Liver (tissue), 9 donors: ENCODE data around the gene RNF217. TPM values are rescaled to one million over a fixed set of nuclear protein-coding genes. Genes with fewer than 3 reads are reported as not detected.
"Not testable (repeated sequence)": the region's sequence is repeated elsewhere in the genome, so short reads cannot be mapped to it uniquely, and the experiment has no call there.

Experiments
- DNase-seq: peaks from one replicate; pipeline ENCODE4 v3.0.0-alpha.2; 2017; ENCODE audit warnings: low spot score
- H3K27ac ChIP-seq, 2 donors: one replicate each; pipeline ENCODE4 v1.7.0; 2013; ENCODE audit warnings: inconsistent platforms in 2 of 2, low read length in 2 of 2, control low read depth in 1 of 2, low read depth in 1 of 2, mild to moderate bottlenecking in 1 of 2
- H3K27me3 ChIP-seq, 4 donors: one replicate each; pipeline versions ENCODE4 v1.6.1 to v1.7.0; 2013; ENCODE audit warnings: low read length in 3 of 4, inconsistent platforms in 1 of 4, mild to moderate bottlenecking in 1 of 4, moderate library complexity in 1 of 4; ENCODE audit not compliant: control insufficient read depth in 4 of 4, insufficient read depth in 4 of 4
- H3K36me3 ChIP-seq, 4 donors: one replicate each; pipeline versions ENCODE4 v1.6.1 to v1.7.0; 2013; ENCODE audit warnings: low read length in 3 of 4, mild to moderate bottlenecking in 3 of 4, low read depth in 1 of 4, moderate library complexity in 1 of 4; ENCODE audit not compliant: control insufficient read depth in 4 of 4, insufficient read depth in 3 of 4
- H3K4me1 ChIP-seq, 4 donors: one replicate each; pipeline versions ENCODE4 v1.6.1 to v1.7.0; 2013; ENCODE audit warnings: low read length in 3 of 4, mild to moderate bottlenecking in 3 of 4, moderate library complexity in 1 of 4; ENCODE audit not compliant: control insufficient read depth in 4 of 4, insufficient read depth in 4 of 4
- H3K4me3 ChIP-seq, 3 donors: one replicate each; pipeline versions ENCODE4 v1.6.1 to v1.7.0; 2013; ENCODE audit warnings: low read length in 3 of 3, control low read depth in 1 of 3, low read depth in 1 of 3, mild to moderate bottlenecking in 1 of 3
- H3K9ac ChIP-seq, 2 donors: one replicate each; pipeline ENCODE4 v1.7.0; 2013; ENCODE audit warnings: low read length in 2 of 2, mild to moderate bottlenecking in 2 of 2, moderate library complexity in 2 of 2, control low read depth in 1 of 2, low read depth in 1 of 2
- H3K9me3 ChIP-seq, 4 donors: one replicate each; pipeline versions ENCODE4 v1.6.1 to v1.7.0; 2013; ENCODE audit warnings: low read length in 3 of 4; ENCODE audit not compliant: control insufficient read depth in 4 of 4
- EGR1 ChIP-seq, 2 donors: IDR thresholded peaks; 2 replicates each; pipeline ENCODE4 v1.6.1; 2016 to 2018; ENCODE audit warnings: antibody characterized with exemption in 2 of 2, low read depth in 2 of 2
- FOXA1 ChIP-seq: IDR thresholded peaks from 2 replicates; pipeline ENCODE4 v1.6.1; 2016; ENCODE audit warnings: antibody characterized with exemption
- FOXA2 ChIP-seq: IDR thresholded peaks from 2 replicates; pipeline ENCODE4 v1.6.1; 2016; ENCODE audit warnings: antibody characterized with exemption
- GABPA ChIP-seq, 2 donors: IDR thresholded peaks in 1 of 2; conservative IDR thresholded peaks in 1 of 2; 2 replicates each; pipeline ENCODE4 v1.6.1; 2016; ENCODE audit warnings: antibody characterized with exemption in 2 of 2, mild to moderate bottlenecking in 1 of 2, moderate library complexity in 1 of 2
- HNF4A ChIP-seq, 2 donors: conservative IDR thresholded peaks; 2 replicates each; pipeline ENCODE4 v1.6.1; 2016; ENCODE audit warnings: antibody characterized with exemption in 2 of 2, mild to moderate bottlenecking in 2 of 2
- HNF4G ChIP-seq: IDR thresholded peaks from 2 replicates; pipeline ENCODE4 v1.6.1; 2016; ENCODE audit warnings: antibody characterized with exemption
- JUND ChIP-seq, 2 donors: IDR thresholded peaks; 2 replicates each; pipeline ENCODE4 v1.6.1; 2016; ENCODE audit warnings: antibody characterized with exemption in 2 of 2
- NR2F2 ChIP-seq: IDR thresholded peaks from 2 replicates; pipeline ENCODE4 v1.6.1; 2016; ENCODE audit warnings: antibody characterized with exemption
- RAD21 ChIP-seq, 2 donors: IDR thresholded peaks; 2 replicates each; pipeline ENCODE4 v1.6.1; 2016; ENCODE audit warnings: antibody characterized with exemption in 2 of 2, mild to moderate bottlenecking in 2 of 2
- RXRA ChIP-seq, 2 donors: IDR thresholded peaks; 2 replicates each; pipeline ENCODE4 v1.6.1; 2017 to 2018; ENCODE audit warnings: antibody characterized with exemption in 2 of 2, mild to moderate bottlenecking in 1 of 2
- SP1 ChIP-seq: IDR thresholded peaks from 2 replicates; pipeline ENCODE4 v1.6.1; 2018; ENCODE audit warnings: antibody characterized with exemption, mild to moderate bottlenecking
- TAF1 ChIP-seq: conservative IDR thresholded peaks from 2 replicates; pipeline ENCODE4 v1.6.1; 2016; ENCODE audit warnings: antibody characterized with exemption, mild to moderate bottlenecking
- YY1 ChIP-seq: IDR thresholded peaks from 2 replicates; pipeline ENCODE4 v1.6.1; 2016; ENCODE audit warnings: antibody characterized with exemption, mild to moderate bottlenecking
- WGBS: extraction: QIAGEN DNeasy Blood & Tissue Kit; methylation state at CpG from one replicate; pipeline ENCODE4 v1.1.7; 2013; 5-methylcytosine and 5-hydroxymethylcytosine counted together
- polyA plus RNA-seq, 2 donors: library from polyadenylated mRNA; stranded (reverse) in 1 of 2; unstranded in 1 of 2; fragments of 200-250 nt in 1 of 2; fragments of >200 nt in 1 of 2; fragmentation: Nextera tagmentation in 1 of 2; extraction: Ambion mirVana in 1 of 2; gene quantifications; one replicate each; pipeline versions ENCODE4 v1.2.1 to v1.2.3, GENCODE V29; 2013 to 2015
- total RNA-seq, 2 donors: library from RNA; depleted of rRNA; stranded (reverse); fragments of >200 nt; gene quantifications; one replicate each; pipeline ENCODE4 v1.2.3, GENCODE V29; 2014
- TF ChIP-seq, protein P1 (sequence below): IDR thresholded peaks from 2 replicates; pipeline ENCODE4 v1.6.1; 2016; ENCODE audit warnings: antibody characterized with exemption
- TF ChIP-seq, protein P2 (sequence below): fragments of 150-350 bp; IDR thresholded peaks from 2 replicates; pipeline ENCODE4 v1.5.1; 2017; ENCODE audit warnings: improper control_type of control experiment, low read depth, low read length; ENCODE audit not compliant: missing input control
- TF ChIP-seq, protein P3 (sequence below): IDR thresholded peaks from 2 replicates; pipeline ENCODE4 v1.6.1; 2016; ENCODE audit warnings: antibody characterized with exemption, mild to moderate bottlenecking
- TF ChIP-seq, protein P4 (sequence below): IDR thresholded peaks from 2 replicates; pipeline ENCODE4 v1.6.1; 2016; ENCODE audit warnings: antibody characterized with exemption
- TF ChIP-seq, protein P5 (sequence below): IDR thresholded peaks from 2 replicates; pipeline ENCODE4 v1.6.1; 2016; ENCODE audit warnings: antibody characterized with exemption
- donor health status: healthy.
- donor health status: healthy.
- donor health status: healthy.
- donor health status: healthy.
- donor health status: healthy.

The RNF217 gene
- total and polyA plus RNA-seq, 4 donors = 2.3 to 18.3 (median 4.1) TPM

DNA sequence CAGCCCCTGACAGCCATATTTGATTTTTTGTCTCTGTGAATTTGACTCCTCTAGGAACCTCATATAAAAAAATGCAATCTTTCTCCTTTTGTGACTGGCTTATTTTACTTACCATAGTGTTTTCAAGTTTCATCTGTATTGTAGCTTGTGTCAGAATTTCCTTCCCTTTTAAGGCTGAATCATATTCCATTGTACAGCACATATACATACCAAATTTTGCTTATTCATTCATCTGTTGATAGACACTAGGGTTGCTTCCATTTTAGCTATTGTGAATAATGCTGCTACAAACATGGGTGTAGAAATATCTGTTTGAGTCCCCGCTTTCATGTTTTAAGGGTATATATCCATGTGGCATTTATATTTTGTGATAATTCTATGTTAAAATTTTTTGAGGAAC lies 49.2 kb upstream of the RNF217 start (continued):
- TF ChIP-seq, protein P1, sequence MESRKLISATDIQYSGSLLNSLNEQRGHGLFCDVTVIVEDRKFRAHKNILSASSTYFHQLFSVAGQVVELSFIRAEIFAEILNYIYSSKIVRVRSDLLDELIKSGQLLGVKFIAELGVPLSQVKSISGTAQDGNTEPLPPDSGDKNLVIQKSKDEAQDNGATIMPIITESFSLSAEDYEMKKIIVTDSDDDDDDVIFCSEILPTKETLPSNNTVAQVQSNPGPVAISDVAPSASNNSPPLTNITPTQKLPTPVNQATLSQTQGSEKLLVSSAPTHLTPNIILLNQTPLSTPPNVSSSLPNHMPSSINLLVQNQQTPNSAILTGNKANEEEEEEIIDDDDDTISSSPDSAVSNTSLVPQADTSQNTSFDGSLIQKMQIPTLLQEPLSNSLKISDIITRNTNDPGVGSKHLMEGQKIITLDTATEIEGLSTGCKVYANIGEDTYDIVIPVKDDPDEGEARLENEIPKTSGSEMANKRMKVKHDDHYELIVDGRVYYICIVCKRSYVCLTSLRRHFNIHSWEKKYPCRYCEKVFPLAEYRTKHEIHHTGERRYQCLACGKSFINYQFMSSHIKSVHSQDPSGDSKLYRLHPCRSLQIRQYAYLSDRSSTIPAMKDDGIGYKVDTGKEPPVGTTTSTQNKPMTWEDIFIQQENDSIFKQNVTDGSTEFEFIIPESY = no peak

DNA sequence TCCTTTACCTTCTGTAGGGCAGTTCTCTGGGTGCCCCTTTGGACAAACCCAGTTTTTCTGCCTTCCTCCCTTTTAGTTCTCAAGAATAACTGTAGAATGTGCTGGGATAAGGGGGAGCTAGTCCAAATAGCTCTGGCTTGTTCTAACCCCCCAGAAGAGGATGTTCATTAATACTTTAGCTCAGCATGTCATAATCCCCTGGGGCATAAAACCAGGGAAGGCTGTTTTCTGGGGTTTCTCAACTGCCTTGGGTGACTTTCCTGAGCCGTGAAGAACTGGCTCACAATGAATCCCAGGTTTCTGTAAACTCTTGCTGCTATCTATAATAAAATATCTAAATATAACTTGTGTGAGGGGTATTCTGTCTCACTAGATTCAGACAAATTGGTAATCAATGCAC lies 44.5 kb upstream of the RNF217 start:
- H3K27me3 ChIP-seq = no peaks in the 10 kb centered on the region
- no peak overlapping the region for H3K9ac ChIP-seq
- DNase-seq = no peak
- no peaks in the 10 kb centered on the region for H3K36me3 ChIP-seq
- no peak for TF ChIP-seq FOXA1
- no peak for TF ChIP-seq EGR1 (IDR thresholded peaks at IDR 0.05; ENCODE audit: low read depth in 2 of 2)
- TF ChIP-seq HNF4A (conservative IDR thresholded peaks at IDR 0.05) = no peak
- TF ChIP-seq, protein P1 = no peak
- TF ChIP-seq NR2F2 = no peak
- TF ChIP-seq RAD21 (IDR thresholded peaks at IDR 0.05) = no peak
- TF ChIP-seq JUND (IDR thresholded peaks at IDR 0.05) = no peak
- no peak for TF ChIP-seq HNF4G
- TF ChIP-seq, protein P2, sequence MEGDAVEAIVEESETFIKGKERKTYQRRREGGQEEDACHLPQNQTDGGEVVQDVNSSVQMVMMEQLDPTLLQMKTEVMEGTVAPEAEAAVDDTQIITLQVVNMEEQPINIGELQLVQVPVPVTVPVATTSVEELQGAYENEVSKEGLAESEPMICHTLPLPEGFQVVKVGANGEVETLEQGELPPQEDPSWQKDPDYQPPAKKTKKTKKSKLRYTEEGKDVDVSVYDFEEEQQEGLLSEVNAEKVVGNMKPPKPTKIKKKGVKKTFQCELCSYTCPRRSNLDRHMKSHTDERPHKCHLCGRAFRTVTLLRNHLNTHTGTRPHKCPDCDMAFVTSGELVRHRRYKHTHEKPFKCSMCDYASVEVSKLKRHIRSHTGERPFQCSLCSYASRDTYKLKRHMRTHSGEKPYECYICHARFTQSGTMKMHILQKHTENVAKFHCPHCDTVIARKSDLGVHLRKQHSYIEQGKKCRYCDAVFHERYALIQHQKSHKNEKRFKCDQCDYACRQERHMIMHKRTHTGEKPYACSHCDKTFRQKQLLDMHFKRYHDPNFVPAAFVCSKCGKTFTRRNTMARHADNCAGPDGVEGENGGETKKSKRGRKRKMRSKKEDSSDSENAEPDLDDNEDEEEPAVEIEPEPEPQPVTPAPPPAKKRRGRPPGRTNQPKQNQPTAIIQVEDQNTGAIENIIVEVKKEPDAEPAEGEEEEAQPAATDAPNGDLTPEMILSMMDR = no peak
- no peak for TF ChIP-seq RXRA (IDR thresholded peaks at IDR 0.05)
- TF ChIP-seq YY1 = no peak
- no peak for TF ChIP-seq GABPA (IDR thresholded peaks at IDR 0.05 in 1 of 2, conservative IDR thresholded peaks at IDR 0.05 in 1 of 2)
- no peak for TF ChIP-seq FOXA2
- TF ChIP-seq TAF1 = no peak
- TF ChIP-seq, protein P3, sequence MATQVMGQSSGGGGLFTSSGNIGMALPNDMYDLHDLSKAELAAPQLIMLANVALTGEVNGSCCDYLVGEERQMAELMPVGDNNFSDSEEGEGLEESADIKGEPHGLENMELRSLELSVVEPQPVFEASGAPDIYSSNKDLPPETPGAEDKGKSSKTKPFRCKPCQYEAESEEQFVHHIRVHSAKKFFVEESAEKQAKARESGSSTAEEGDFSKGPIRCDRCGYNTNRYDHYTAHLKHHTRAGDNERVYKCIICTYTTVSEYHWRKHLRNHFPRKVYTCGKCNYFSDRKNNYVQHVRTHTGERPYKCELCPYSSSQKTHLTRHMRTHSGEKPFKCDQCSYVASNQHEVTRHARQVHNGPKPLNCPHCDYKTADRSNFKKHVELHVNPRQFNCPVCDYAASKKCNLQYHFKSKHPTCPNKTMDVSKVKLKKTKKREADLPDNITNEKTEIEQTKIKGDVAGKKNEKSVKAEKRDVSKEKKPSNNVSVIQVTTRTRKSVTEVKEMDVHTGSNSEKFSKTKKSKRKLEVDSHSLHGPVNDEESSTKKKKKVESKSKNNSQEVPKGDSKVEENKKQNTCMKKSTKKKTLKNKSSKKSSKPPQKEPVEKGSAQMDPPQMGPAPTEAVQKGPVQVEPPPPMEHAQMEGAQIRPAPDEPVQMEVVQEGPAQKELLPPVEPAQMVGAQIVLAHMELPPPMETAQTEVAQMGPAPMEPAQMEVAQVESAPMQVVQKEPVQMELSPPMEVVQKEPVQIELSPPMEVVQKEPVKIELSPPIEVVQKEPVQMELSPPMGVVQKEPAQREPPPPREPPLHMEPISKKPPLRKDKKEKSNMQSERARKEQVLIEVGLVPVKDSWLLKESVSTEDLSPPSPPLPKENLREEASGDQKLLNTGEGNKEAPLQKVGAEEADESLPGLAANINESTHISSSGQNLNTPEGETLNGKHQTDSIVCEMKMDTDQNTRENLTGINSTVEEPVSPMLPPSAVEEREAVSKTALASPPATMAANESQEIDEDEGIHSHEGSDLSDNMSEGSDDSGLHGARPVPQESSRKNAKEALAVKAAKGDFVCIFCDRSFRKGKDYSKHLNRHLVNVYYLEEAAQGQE = no peak
- TF ChIP-seq, protein P4, sequence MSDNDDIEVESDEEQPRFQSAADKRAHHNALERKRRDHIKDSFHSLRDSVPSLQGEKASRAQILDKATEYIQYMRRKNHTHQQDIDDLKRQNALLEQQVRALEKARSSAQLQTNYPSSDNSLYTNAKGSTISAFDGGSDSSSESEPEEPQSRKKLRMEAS = no peak
- TF ChIP-seq, protein P5, sequence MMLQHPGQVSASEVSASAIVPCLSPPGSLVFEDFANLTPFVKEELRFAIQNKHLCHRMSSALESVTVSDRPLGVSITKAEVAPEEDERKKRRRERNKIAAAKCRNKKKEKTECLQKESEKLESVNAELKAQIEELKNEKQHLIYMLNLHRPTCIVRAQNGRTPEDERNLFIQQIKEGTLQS = no peak
- TF ChIP-seq SP1 = no peak
- H3K4me3 ChIP-seq = no peak overlapping the region
- peaks cover 0 to 3% (median 1%) of the 10 kb centered on the region in 4 donors for H3K9me3 ChIP-seq
- no peaks in the 10 kb centered on the region for H3K4me1 ChIP-seq
- WGBS = 96% methylated on average over 1 of the region's 1 CpG
- no peak overlapping the region for H3K27ac ChIP-seq

DNA sequence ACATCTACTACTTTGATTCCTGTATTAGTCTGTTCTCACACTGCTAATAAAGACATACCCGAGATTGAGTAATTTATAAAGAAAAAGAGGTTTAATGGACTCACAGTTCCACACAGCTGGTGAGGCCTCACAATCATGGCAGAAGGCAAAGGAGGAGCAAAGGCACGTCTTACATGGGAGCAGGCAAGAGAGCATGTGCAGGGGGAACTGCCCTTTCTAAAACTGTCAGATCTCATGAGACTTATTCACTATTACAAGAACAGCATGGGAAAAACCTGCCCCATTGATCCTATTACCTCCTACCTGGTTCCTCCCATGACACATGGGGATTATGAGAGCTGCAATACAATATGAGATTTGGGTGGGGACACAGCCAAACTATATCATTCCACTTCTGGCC lies 42.5 kb upstream of the RNF217 start:
- WGBS = 95% methylated on average over 2 of the region's 2 CpGs
- not testable (repeated sequence) for H3K4me1 ChIP-seq, H3K4me3 ChIP-seq, DNase-seq, H3K36me3 ChIP-seq, H3K9ac ChIP-seq, H3K27me3 ChIP-seq, H3K9me3 ChIP-seq, H3K27ac ChIP-seq
